IMR-90 (cell line): Measurements from ENCODE around the gene SCYGR7. TPM values are rescaled to one million over a fixed set of nuclear protein-coding genes. Genes with fewer than 3 reads are reported as not detected.

Source experiments
- ATAC-seq: fragments of 200-7000 bp; cut with Tn5 transposase; 2 replicates; pipeline ENCODE4 v1.9.1; 2020; ENCODE audit warnings: low read depth, mild to moderate bottlenecking, moderate library complexity
- BruUV-seq: library from RNA; stranded (reverse); fragments of 400-500 nt; replicated peaks from 2 replicates; lab custom pipeline; 2021; lab: Mats Ljungman, UMichigan
- CTCF ChIA-PET: fragments of 300-600 bp; formaldehyde crosslinking; extraction: SDS; loops from one replicate; lab custom pipeline; 2021; ENCODE audit warnings: antibody characterized with exemption; lab: Yijun Ruan, JAX
- POLR2A ChIA-PET: fragments of 300-600 bp; sonication (Branson Sonifier 250); formaldehyde crosslinking; loops from one replicate; lab custom pipeline; 2022; ENCODE audit warnings: antibody characterized with exemption; ENCODE audit not compliant: unreplicated experiment; lab: Charles Lee
- DNase-seq: peaks from one replicate; pipeline ENCODE4 v3.0.0; 2013
- H2AFZ ChIP-seq: replicated peaks from 2 replicates; pipeline ENCODE3; 2013; ENCODE audit warnings: low read length, mild to moderate bottlenecking; ENCODE audit not compliant: poor library complexity
- H2AK5ac ChIP-seq: 2 replicates; pipeline ENCODE4 v1.6.1; 2013; ENCODE audit warnings: low read depth, low read length, inconsistent platforms
- H2AK9ac ChIP-seq: replicated peaks from 2 replicates; pipeline ENCODE3; 2013; ENCODE audit warnings: mild to moderate bottlenecking, low read depth, low read length, moderate library complexity; ENCODE audit not compliant: poor library complexity
- H2BK120ac ChIP-seq: 2 replicates; pipeline ENCODE4 v1.6.1; 2013; ENCODE audit warnings: low read depth, low read length, inconsistent platforms
- H2BK15ac ChIP-seq: 3 replicates; pipeline ENCODE4 v1.6.1; 2013; ENCODE audit warnings: low read depth, low read length, inconsistent platforms
- H2BK20ac ChIP-seq: 2 replicates; pipeline ENCODE4 v1.6.1; 2013; ENCODE audit warnings: low read depth, mild to moderate bottlenecking, inconsistent platforms, low read length, moderate library complexity
- H2BK5ac ChIP-seq: 2 replicates; pipeline ENCODE4 v1.6.1; 2013; ENCODE audit warnings: mild to moderate bottlenecking, low read depth, low read length, inconsistent platforms; ENCODE audit not compliant: poor library complexity, severe bottlenecking
- H3K14ac ChIP-seq: replicated peaks from 2 replicates; pipeline ENCODE4 v1.6.1; 2013; ENCODE audit warnings: low read depth, low read length, inconsistent platforms
- H3K18ac ChIP-seq: 2 replicates; pipeline ENCODE4 v1.6.1; 2013; ENCODE audit warnings: low read depth, low read length, control low read depth
- H3K23ac ChIP-seq: 2 replicates; pipeline ENCODE4 v1.6.1; 2013; ENCODE audit warnings: low read depth, low read length, inconsistent platforms
- H3K27ac ChIP-seq: 2 replicates; pipeline ENCODE4 v1.5.1; 2013; ENCODE audit warnings: mild to moderate bottlenecking, control low read depth, low read length; ENCODE audit not compliant: insufficient read depth
- H3K27me3 ChIP-seq: 2 replicates; pipeline ENCODE4 v1.6.1; 2013; ENCODE audit warnings: low read length; ENCODE audit not compliant: control insufficient read depth, insufficient read depth
- H3K36me3 ChIP-seq: 2 replicates; pipeline ENCODE4 v1.6.1; 2013; ENCODE audit warnings: low read length, mixed read lengths; ENCODE audit not compliant: control insufficient read depth, insufficient read depth
- H3K4ac ChIP-seq: 2 replicates; pipeline ENCODE4 v1.6.1; 2013; ENCODE audit warnings: low read depth, low read length, inconsistent platforms
- H3K4me1 ChIP-seq: 2 replicates; pipeline ENCODE4 v1.6.1; 2013; ENCODE audit warnings: low read length, mixed read lengths; ENCODE audit not compliant: control insufficient read depth, insufficient read depth
- H3K4me2 ChIP-seq: 2 replicates; pipeline ENCODE4 v1.6.1; 2013; ENCODE audit warnings: low read depth, mild to moderate bottlenecking, control low read depth, low read length, moderate library complexity
- H3K4me3 ChIP-seq: 2 replicates; pipeline ENCODE4 v1.5.1; 2013; ENCODE audit warnings: low read depth, mild to moderate bottlenecking, control low read depth, low read length, moderate library complexity; ENCODE audit not compliant: insufficient read depth
- H3K56ac ChIP-seq: 2 replicates; pipeline ENCODE4 v1.6.1; 2013; ENCODE audit warnings: low read length, inconsistent platforms; ENCODE audit not compliant: insufficient read depth; ENCODE audit errors: extremely low read depth
- H3K79me1 ChIP-seq, 2 experiments: 2 replicates each; pipeline ENCODE4 v1.6.1; 2013; ENCODE audit warnings: low read length in 2 of 2, inconsistent platforms in 1 of 2, low read depth in 1 of 2
- H3K9ac ChIP-seq: 2 replicates; pipeline ENCODE4 v1.6.1; 2013; ENCODE audit warnings: low read depth, low read length, control low read depth
- H3K9me1 ChIP-seq: 2 replicates; pipeline ENCODE4 v1.6.1; 2013; ENCODE audit warnings: low read length, inconsistent platforms; ENCODE audit not compliant: insufficient read depth
- H3K9me3 ChIP-seq: 2 replicates; pipeline ENCODE4 v1.6.1; 2013; ENCODE audit warnings: low read length; ENCODE audit not compliant: control insufficient read depth, insufficient read depth
- H4K20me1 ChIP-seq: 2 replicates; pipeline ENCODE4 v1.6.1; 2013; ENCODE audit warnings: low read length, inconsistent platforms; ENCODE audit not compliant: insufficient read depth
- H4K5ac ChIP-seq: 2 replicates; pipeline ENCODE4 v1.6.1; 2013; ENCODE audit warnings: mild to moderate bottlenecking, low read depth, low read length, control low read depth
- H4K8ac ChIP-seq, 2 experiments: 2 replicates each; pipeline ENCODE4 v1.6.1; 2013; ENCODE audit warnings: low read depth in 2 of 2, low read length in 2 of 2, control low read depth in 1 of 2, inconsistent platforms in 1 of 2
- H4K91ac ChIP-seq: 2 replicates; pipeline ENCODE4 v1.6.1; 2013; ENCODE audit warnings: low read depth, low read length, inconsistent platforms; ENCODE audit not compliant: insufficient read depth
- CHD1 ChIP-seq: IDR thresholded peaks from 2 replicates; pipeline ENCODE4 v1.6.1; 2012; ENCODE audit warnings: low read depth, low read length, improper control_type of control experiment
- RAD21 ChIP-seq: IDR thresholded peaks from 2 replicates; pipeline ENCODE4 v1.6.1; 2012; ENCODE audit warnings: low read length, improper control_type of control experiment
- RCOR1 ChIP-seq: IDR thresholded peaks from 2 replicates; pipeline ENCODE4 v1.6.1; 2012; ENCODE audit warnings: mild to moderate bottlenecking, low read length, improper control_type of control experiment; ENCODE audit not compliant: insufficient replicate concordance
- RFX5 ChIP-seq: IDR thresholded peaks from 2 replicates; pipeline ENCODE4 v1.8.0; 2012; ENCODE audit warnings: low read depth, mild to moderate bottlenecking, low read length, moderate library complexity
- WGBS, 2 experiments: methylation state at CpG; one replicate each; pipeline versions ENCODE4 v1.1.5 to v1.1.7; 2013; ENCODE audit warnings: missing lambda C conversion rate in 2 of 2; ENCODE audit not compliant: insufficient read length in 1 of 2; ENCODE audit errors: extremely low coverage in 2 of 2; 5-methylcytosine and 5-hydroxymethylcytosine counted together
- dilution Hi-C: fragments of 300-500 bp; cut with HindIII; formaldehyde crosslinking; loops from one replicate; pipeline ENCODE4 v1.14.3; 2018; ENCODE audit warnings: low sequenced_read_pairs; ENCODE audit not compliant: unreplicated experiment
- in situ Hi-C: fragments of 300-500 bp; cut with MboI; formaldehyde crosslinking; loops from 3 replicates; pipeline ENCODE4 v1.14.3; 2019; ENCODE audit warnings: low sequenced_read_pairs, inconsistent platforms, mixed read lengths
- intact Hi-C: fragments of 100-400 bp; cut with micrococcal nuclease; formaldehyde crosslinking; loops from 2 replicates; pipeline ENCODE4 v1.10.0; 2022
- polyA plus RNA-seq, 3 experiments: library from polyadenylated mRNA; depleted of rRNA; stranded (reverse); fragments of >200 nt; gene quantifications; 2 replicates each; pipeline ENCODE4 v1.2.3, GENCODE V29; 2012; ENCODE audit warnings: low replicate concordance in 1 of 3
- total RNA-seq: library from RNA; depleted of rRNA; stranded (reverse); fragments of >200 nt; gene quantifications from 2 replicates; pipeline ENCODE4 v1.2.3, GENCODE V29; 2012
- TF ChIP-seq, protein P1 (sequence below): fragments of 150-350 bp; IDR thresholded peaks from 2 replicates; pipeline ENCODE4 v1.6.1; 2016; ENCODE audit warnings: low read depth, mild to moderate bottlenecking, low read length, moderate library complexity, borderline replicate concordance

SCYGR7 gene
- total and polyA plus RNA-seq, 2 of the 4 experiments (the other 2 are of a cell fraction): not detected

DNA sequence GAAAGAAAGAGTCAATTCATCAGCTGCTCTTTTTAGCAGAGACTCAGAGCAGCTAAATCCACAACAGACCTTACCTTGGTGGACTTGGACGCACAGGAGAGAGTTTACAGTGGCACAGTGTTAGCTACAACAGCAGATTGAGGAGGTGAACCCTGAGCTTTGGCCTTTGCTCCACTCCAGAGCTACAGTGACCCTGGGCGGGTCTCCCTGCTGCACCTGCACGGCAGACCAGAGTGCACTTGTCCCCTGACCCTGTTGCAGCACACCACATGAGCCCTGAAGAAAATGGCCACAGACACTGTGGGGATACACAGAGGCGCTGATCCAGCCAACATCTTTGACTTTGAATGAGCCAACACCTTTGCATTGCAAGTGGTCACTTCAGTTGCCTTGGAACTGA is 21.3 kb upstream of the SCYGR7 start:
- no peak for DNase-seq
- CTCF ChIA-PET: no interaction called here

More for the DNA sequence above, 21.3 kb upstream of the SCYGR7 start:
- no peak for ATAC-seq
- Histone ChIP-seq H3K4me1 (no peaks in the 10 kb centered on the region), H3K27ac (no peak overlapping the region), H3K14ac (no peak overlapping the region), H2AFZ (no peak overlapping the region), H4K8ac (no peak overlapping the region), H3K4ac (no peak overlapping the region), H3K36me3 (no peaks in the 10 kb centered on the region), H2AK5ac (no peak overlapping the region), H3K56ac (no peak overlapping the region), H2BK15ac (no peak overlapping the region), H3K23ac (no peak overlapping the region), H2BK120ac (no peak overlapping the region), H3K4me2 (no peak overlapping the region), H3K9ac (no peak overlapping the region), H3K4me3 (no peak overlapping the region), H3K18ac (no peak overlapping the region), H3K9me1 (no peaks in the 10 kb centered on the region), H4K20me1 (no peaks in the 10 kb centered on the region), H3K27me3 (no peaks in the 10 kb centered on the region), H3K79me1 (no peaks in the 10 kb centered on the region), H2BK20ac (no peak overlapping the region), H4K91ac (no peak overlapping the region), H2BK5ac (no peak overlapping the region), H3K9me3 (no peaks in the 10 kb centered on the region), H4K5ac (no peak overlapping the region), H2AK9ac (no peak overlapping the region)
- in situ Hi-C loops: no loop called here
- TF ChIP-seq RAD21 (no peak), RCOR1 (no peak), RFX5 (no peak), CHD1 (no peak)
- TF ChIP-seq, protein P1, sequence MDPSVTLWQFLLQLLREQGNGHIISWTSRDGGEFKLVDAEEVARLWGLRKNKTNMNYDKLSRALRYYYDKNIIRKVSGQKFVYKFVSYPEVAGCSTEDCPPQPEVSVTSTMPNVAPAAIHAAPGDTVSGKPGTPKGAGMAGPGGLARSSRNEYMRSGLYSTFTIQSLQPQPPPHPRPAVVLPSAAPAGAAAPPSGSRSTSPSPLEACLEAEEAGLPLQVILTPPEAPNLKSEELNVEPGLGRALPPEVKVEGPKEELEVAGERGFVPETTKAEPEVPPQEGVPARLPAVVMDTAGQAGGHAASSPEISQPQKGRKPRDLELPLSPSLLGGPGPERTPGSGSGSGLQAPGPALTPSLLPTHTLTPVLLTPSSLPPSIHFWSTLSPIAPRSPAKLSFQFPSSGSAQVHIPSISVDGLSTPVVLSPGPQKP: no peak
- 83% methylated on average over 1 of the region's 4 CpGs; no CpG with 5 or more reads in 1 of the 2 experiments for WGBS, 2 experiments
- intact Hi-C loops: no loop called here
- dilution Hi-C loops: no loop called here
- POLR2A ChIA-PET: no interaction called here
- BruUV-seq: no TSS peak
